Ectodermal cell (in vitro differentiated cells): Measurements from ENCODE around the gene GALNT10.

ENCODE experiments used
- H3K27ac ChIP-seq: 2 replicates; pipeline ENCODE4 v1.7.0; 2013; ENCODE audit warnings: mild to moderate bottlenecking, low read depth, low read length; ENCODE audit not compliant: insufficient read depth, poor library complexity, severe bottlenecking
- H3K27me3 ChIP-seq: 2 replicates; pipeline ENCODE4 v1.7.0; 2013; ENCODE audit warnings: mild to moderate bottlenecking, low read length; ENCODE audit not compliant: insufficient read depth, control insufficient read depth, poor library complexity, severe bottlenecking
- H3K36me3 ChIP-seq: one replicate; pipeline ENCODE4 v1.7.0; 2013; ENCODE audit warnings: low read length; ENCODE audit not compliant: control insufficient read depth, insufficient read depth
- H3K4me1 ChIP-seq: one replicate; pipeline ENCODE4 v1.7.0; 2013; ENCODE audit warnings: low read length; ENCODE audit not compliant: control insufficient read depth, insufficient read depth
- H3K4me3 ChIP-seq: 2 replicates; pipeline ENCODE4 v1.7.0; 2013; ENCODE audit warnings: low read depth, low read length, control low read depth; ENCODE audit not compliant: insufficient read depth
- H3K9me3 ChIP-seq: 2 replicates; pipeline ENCODE4 v1.7.0; 2013; ENCODE audit warnings: mild to moderate bottlenecking, low read length, moderate library complexity; ENCODE audit not compliant: control insufficient read depth
- WGBS, 2 experiments: methylation state at CpG; one replicate each; pipeline ENCODE4 v1.1.7; 2013; ENCODE audit warnings: missing lambda C conversion rate in 2 of 2; 5-methylcytosine and 5-hydroxymethylcytosine counted together

GALNT10 gene

GRCh38 chr5:154406231-154406630 lies 215.7 kb downstream of the GALNT10 start:
- Histone ChIP-seq H3K27ac (no peak overlapping the region), H3K4me3 (no peak overlapping the region), H3K36me3 (no peaks in the 10 kb centered on the region), H3K9me3 (no peaks in the 10 kb centered on the region), H3K4me1 (peaks cover 3% of the 10 kb centered on the region), H3K27me3 (peaks cover 4% of the 10 kb centered on the region)
- 86 to 89% methylated on average over 8 of the region's 8 CpGs for WGBS, 2 experiments

- no peak overlapping the region for H3K4me3 ChIP-seq
Measured at GRCh38 chr5:154406826-154407225, 216.3 kb downstream of the GALNT10 start.

GRCh38 chr5:154408811-154409210 lies 218.3 kb downstream of the GALNT10 start:
- Histone ChIP-seq H3K36me3 (no peaks in the 10 kb centered on the region), H3K27me3 (peaks cover 4% of the 10 kb centered on the region), H3K27ac (no peak overlapping the region), H3K4me1 (peaks cover 3% of the 10 kb centered on the region), H3K4me3 (no peak overlapping the region), H3K9me3 (no peaks in the 10 kb centered on the region)
- WGBS, 2 experiments, result 94% methylated on average over 6 of the region's 6 CpGs

More at GRCh38 chr5:154406826-154407225, 216.3 kb downstream of the GALNT10 start:
- Histone ChIP-seq H3K27me3 (peaks cover 4% of the 10 kb centered on the region), H3K9me3 (no peaks in the 10 kb centered on the region), H3K4me1 (peaks cover 3% of the 10 kb centered on the region), H3K27ac (no peak overlapping the region), H3K36me3 (no peaks in the 10 kb centered on the region)
- WGBS, 2 experiments, result 97 to 98% methylated on average over 4 of the region's 4 CpGs

GRCh38 chr5:154409230-154409840 lies 218.8 kb downstream of the GALNT10 start:
- Histone ChIP-seq H3K27me3 (peaks cover 4% of the 10 kb centered on the region), H3K4me1 (peaks cover 3% of the 10 kb centered on the region), H3K4me3 (no peak overlapping the region), H3K27ac (no peak overlapping the region), H3K36me3 (no peaks in the 10 kb centered on the region), H3K9me3 (no peaks in the 10 kb centered on the region)
- 94 to 95% methylated on average over 15 of the region's 15 CpGs for WGBS, 2 experiments

GRCh38 chr5:154410008-154410407 lies 219.5 kb downstream of the GALNT10 start:
- no peak overlapping the region for H3K27ac ChIP-seq
- no peaks in the 10 kb centered on the region for H3K9me3 ChIP-seq
- peaks cover under 1% of the 10 kb centered on the region for H3K4me1 ChIP-seq
- no peak overlapping the region for H3K4me3 ChIP-seq
- H3K36me3 ChIP-seq, result no peaks in the 10 kb centered on the region
- H3K27me3 ChIP-seq, result no peaks in the 10 kb centered on the region

GRCh38 chr5:154410786-154411185 lies 220.3 kb downstream of the GALNT10 start:
- Histone ChIP-seq H3K27me3 (no peaks in the 10 kb centered on the region), H3K4me1 (no peaks in the 10 kb centered on the region), H3K4me3 (no peak overlapping the region), H3K36me3 (no peaks in the 10 kb centered on the region), H3K9me3 (no peaks in the 10 kb centered on the region), H3K27ac (no peak overlapping the region)
- 88 to 90% methylated on average over 6 of the region's 6 CpGs for WGBS, 2 experiments

GRCh38 chr5:154411338-154411737 lies 220.8 kb downstream of the GALNT10 start:
- Histone ChIP-seq H3K4me1 (no peaks in the 10 kb centered on the region), H3K9me3 (no peaks in the 10 kb centered on the region), H3K4me3 (no peak overlapping the region), H3K27me3 (no peaks in the 10 kb centered on the region), H3K36me3 (no peaks in the 10 kb centered on the region), H3K27ac (no peak overlapping the region)
- 98 to 100% methylated on average over 5 of the region's 5 CpGs for WGBS, 2 experiments

GRCh38 chr5:154412316-154412715 lies 221.8 kb downstream of the GALNT10 start:
- Histone ChIP-seq H3K27ac (no peak overlapping the region), H3K4me3 (no peak overlapping the region), H3K9me3 (no peaks in the 10 kb centered on the region), H3K27me3 (no peaks in the 10 kb centered on the region), H3K4me1 (no peaks in the 10 kb centered on the region), H3K36me3 (peaks cover 3% of the 10 kb centered on the region)
- WGBS, 2 experiments, result 91 to 99% methylated on average over 3 of the region's 3 CpGs

- Histone ChIP-seq H3K9me3 (no peaks in the 10 kb centered on the region), H3K4me3 (no peak overlapping the region), H3K27ac (no peak overlapping the region), H3K27me3 (no peaks in the 10 kb centered on the region), H3K36me3 (peaks cover 3% of the 10 kb centered on the region), H3K4me1 (no peaks in the 10 kb centered on the region)
- WGBS, 2 experiments, result 95% methylated on average over 9 of the region's 9 CpGs
Measured at GRCh38 chr5:154412925-154413324, 222.4 kb downstream of the GALNT10 start.

- H3K36me3 ChIP-seq, result peaks cover 3% of the 10 kb centered on the region
- no peaks in the 10 kb centered on the region for H3K4me1 ChIP-seq
- H3K27ac ChIP-seq, result no peak overlapping the region
- 79 to 81% methylated on average over 6 of the region's 6 CpGs for WGBS, 2 experiments
- no peak overlapping the region for H3K4me3 ChIP-seq
- H3K27me3 ChIP-seq, result no peaks in the 10 kb centered on the region
- H3K9me3 ChIP-seq, result no peaks in the 10 kb centered on the region
Measured at GRCh38 chr5:154415114-154415513, 224.6 kb downstream of the GALNT10 start.
